K562 (cell line): ENCODE measurements around the gene PLCB3. TPM values are rescaled to one million over a fixed set of nuclear protein-coding genes. Genes with fewer than 3 reads are reported as not detected.

Source experiments
- BCLAF1 ChIP-seq, 2 experiments: fragments of 450-650 bp in 1 of 2; IDR thresholded peaks; 2 replicates each; pipeline ENCODE4 v1.6.1; 2011 to 2017; ENCODE audit warnings: low read depth in 2 of 2, antibody characterized with exemption in 1 of 2, borderline replicate concordance in 1 of 2, low read length in 1 of 2, mild to moderate bottlenecking in 1 of 2, mixed read lengths in 1 of 2; ENCODE audit not compliant: control insufficient read depth in 1 of 2
- BCOR ChIP-seq: fragments of 450-650 bp; IDR thresholded peaks from 2 replicates; pipeline ENCODE4 v1.6.1; 2016
- BHLHE40 ChIP-seq: IDR thresholded peaks from 2 replicates; pipeline ENCODE4 v1.6.1; 2011; ENCODE audit warnings: low read length, improper control_type of control experiment
- FOXA3 ChIP-seq, 2 experiments: fragments of 450-650 bp in 1 of 2; sonication (generic) in 1 of 2; formaldehyde crosslinking; IDR thresholded peaks in 1 of 2; conservative IDR thresholded peaks in 1 of 2; 2 replicates each; pipeline versions ENCODE4 v1.4.0 to v1.8.0; 2020 to 2022; ENCODE audit warnings: mild to moderate bottlenecking in 2 of 2, missing genetic modification reagents in 1 of 2
- FOXJ2 ChIP-seq: fragments of 200-800 bp; sonication (Bioruptor generic); IDR thresholded peaks from 2 replicates; pipeline ENCODE4 v1.6.1; 2016; ENCODE audit warnings: missing genetic modification characterization, missing compliant biosample characterization
- HEY1 ChIP-seq: fragments of 250-450 bp; sonication (Bioruptor Pico); IDR thresholded peaks from 2 replicates; pipeline ENCODE4 v1.5.0; 2020; ENCODE audit warnings: mild to moderate bottlenecking, moderate library complexity, borderline replicate concordance
- IRF9 ChIP-seq: fragments of 450-650 bp; IDR thresholded peaks from 2 replicates; pipeline ENCODE4 v1.6.1; 2016; ENCODE audit warnings: missing biosample characterization, missing genetic modification characterization
- KAT7 ChIP-seq: sonication (generic); formaldehyde crosslinking; IDR thresholded peaks from 2 replicates; pipeline ENCODE4 v1.8.0; 2022; ENCODE audit warnings: missing genetic modification reagents, mild to moderate bottlenecking, borderline replicate concordance
- L3MBTL2 ChIP-seq: fragments of 450-650 bp; IDR thresholded peaks from 2 replicates; pipeline ENCODE4 v1.6.1; 2016; ENCODE audit warnings: mild to moderate bottlenecking, moderate library complexity
- WHSC1 ChIP-seq: IDR thresholded peaks from one replicate; pipeline ENCODE4 v1.6.1; 2012; ENCODE audit warnings: low read length, control low read depth, inconsistent platforms
- polyA plus RNA-seq, 8 experiments: library from polyadenylated mRNA; depleted of rRNA in 4 of 8; stranded (reverse) in 5 of 8; unstranded in 3 of 8; fragments of >200 nt; fragmentation: Nextera tagmentation in 2 of 8; fragmentation: Illumina TruSeq in 1 of 8; extraction: Ambion mirVana in 2 of 8; extraction: Trizol in 1 of 8; gene quantifications; 2 replicates each; pipeline versions ENCODE4 v1.2.1 to v1.2.3, GENCODE V29; 2011 to 2014; ENCODE audit warnings: inconsistent platforms in 1 of 8, missing spikeins in 1 of 8
- total RNA-seq, 7 experiments: library from RNA; depleted of rRNA in 6 of 7; stranded (reverse); fragments of >200 nt in 6 of 7; fragmentation: Illumina TruSeq in 2 of 7; extraction: Trizol in 2 of 7; gene quantifications; 2 replicates each; pipeline versions ENCODE4 v1.2.1 to v1.2.3, GENCODE V29; 2011 to 2021; ENCODE audit warnings: low replicate concordance in 1 of 7
- TF ChIP-seq, protein P1 (sequence below): sonication (generic); formaldehyde crosslinking; IDR thresholded peaks from 2 replicates; pipeline ENCODE4 v1.8.0; 2022; ENCODE audit warnings: missing genetic modification reagents, mild to moderate bottlenecking, borderline replicate concordance
- TF ChIP-seq, protein P2 (sequence below): fragments of 250-450 bp; sonication (Bioruptor Pico); IDR thresholded peaks from 2 replicates; pipeline ENCODE4 v1.5.0; 2021; ENCODE audit warnings: mild to moderate bottlenecking, borderline replicate concordance
- TF ChIP-seq, protein P3 (sequence below): sonication (generic); formaldehyde crosslinking; IDR thresholded peaks from 2 replicates; pipeline ENCODE4 v1.8.0; 2022; ENCODE audit warnings: mild to moderate bottlenecking, missing genetic modification reagents, borderline replicate concordance

PLCB3 gene
- total and polyA plus RNA-seq, 9 of the 15 experiments (the other 6 are each of a cell fraction or from before 2014, with no cell fraction given) = 0.31 to 44.8 (median 14.6) TPM

- TF ChIP-seq, protein P1, sequence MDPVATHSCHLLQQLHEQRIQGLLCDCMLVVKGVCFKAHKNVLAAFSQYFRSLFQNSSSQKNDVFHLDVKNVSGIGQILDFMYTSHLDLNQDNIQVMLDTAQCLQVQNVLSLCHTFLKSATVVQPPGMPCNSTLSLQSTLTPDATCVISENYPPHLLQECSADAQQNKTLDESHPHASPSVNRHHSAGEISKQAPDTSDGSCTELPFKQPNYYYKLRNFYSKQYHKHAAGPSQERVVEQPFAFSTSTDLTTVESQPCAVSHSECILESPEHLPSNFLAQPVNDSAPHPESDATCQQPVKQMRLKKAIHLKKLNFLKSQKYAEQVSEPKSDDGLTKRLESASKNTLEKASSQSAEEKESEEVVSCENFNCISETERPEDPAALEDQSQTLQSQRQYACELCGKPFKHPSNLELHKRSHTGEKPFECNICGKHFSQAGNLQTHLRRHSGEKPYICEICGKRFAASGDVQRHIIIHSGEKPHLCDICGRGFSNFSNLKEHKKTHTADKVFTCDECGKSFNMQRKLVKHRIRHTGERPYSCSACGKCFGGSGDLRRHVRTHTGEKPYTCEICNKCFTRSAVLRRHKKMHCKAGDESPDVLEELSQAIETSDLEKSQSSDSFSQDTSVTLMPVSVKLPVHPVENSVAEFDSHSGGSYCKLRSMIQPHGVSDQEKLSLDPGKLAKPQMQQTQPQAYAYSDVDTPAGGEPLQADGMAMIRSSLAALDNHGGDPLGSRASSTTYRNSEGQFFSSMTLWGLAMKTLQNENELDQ = no peak
- no peak for TF ChIP-seq WHSC1
- no peak for TF ChIP-seq IRF9 (tag)
- 0 out of 4 replicates have a peak, but pooled peaks of 1 of the 2 experiments have one; percentile 3 for TF ChIP-seq BCLAF1 (IDR thresholded peaks at IDR 0.05; ENCODE audit: borderline replicate concordance in 1 of 2, control insufficient read depth in 1 of 2, low read depth in 2 of 2, low read length in 1 of 2)
- TF ChIP-seq BCOR = peak; percentile 3; the same call in 1 of the 2 replicates
- TF ChIP-seq KAT7 = no peak; the same call in 1 of the 2 replicates
- TF ChIP-seq HEY1 (CRISPR knock-in tag) = no peak
- TF ChIP-seq L3MBTL2 = peak; percentile 75
- TF ChIP-seq BHLHE40 = peak; percentile 90
- TF ChIP-seq, protein P2, sequence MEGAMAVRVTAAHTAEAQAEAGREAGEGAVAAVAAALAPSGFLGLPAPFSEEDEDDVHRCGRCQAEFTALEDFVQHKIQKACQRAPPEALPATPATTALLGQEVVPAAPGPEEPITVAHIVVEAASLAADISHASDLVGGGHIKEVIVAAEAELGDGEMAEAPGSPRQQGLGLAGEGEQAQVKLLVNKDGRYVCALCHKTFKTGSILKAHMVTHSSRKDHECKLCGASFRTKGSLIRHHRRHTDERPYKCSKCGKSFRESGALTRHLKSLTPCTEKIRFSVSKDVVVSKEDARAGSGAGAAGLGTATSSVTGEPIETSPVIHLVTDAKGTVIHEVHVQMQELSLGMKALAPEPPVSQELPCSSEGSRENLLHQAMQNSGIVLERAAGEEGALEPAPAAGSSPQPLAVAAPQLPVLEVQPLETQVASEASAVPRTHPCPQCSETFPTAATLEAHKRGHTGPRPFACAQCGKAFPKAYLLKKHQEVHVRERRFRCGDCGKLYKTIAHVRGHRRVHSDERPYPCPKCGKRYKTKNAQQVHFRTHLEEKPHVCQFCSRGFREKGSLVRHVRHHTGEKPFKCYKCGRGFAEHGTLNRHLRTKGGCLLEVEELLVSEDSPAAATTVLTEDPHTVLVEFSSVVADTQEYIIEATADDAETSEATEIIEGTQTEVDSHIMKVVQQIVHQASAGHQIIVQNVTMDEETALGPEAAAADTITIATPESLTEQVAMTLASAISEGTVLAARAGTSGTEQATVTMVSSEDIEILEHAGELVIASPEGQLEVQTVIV (CRISPR knock-in tag) = no peak
- TF ChIP-seq FOXJ2 (tag) = no peak
- TF ChIP-seq FOXA3 (CRISPR knock-in tag; conservative IDR thresholded peaks at IDR 0.05 in 1 of 2, IDR thresholded peaks at IDR 0.05 in 1 of 2) = no peak
- TF ChIP-seq, protein P3, sequence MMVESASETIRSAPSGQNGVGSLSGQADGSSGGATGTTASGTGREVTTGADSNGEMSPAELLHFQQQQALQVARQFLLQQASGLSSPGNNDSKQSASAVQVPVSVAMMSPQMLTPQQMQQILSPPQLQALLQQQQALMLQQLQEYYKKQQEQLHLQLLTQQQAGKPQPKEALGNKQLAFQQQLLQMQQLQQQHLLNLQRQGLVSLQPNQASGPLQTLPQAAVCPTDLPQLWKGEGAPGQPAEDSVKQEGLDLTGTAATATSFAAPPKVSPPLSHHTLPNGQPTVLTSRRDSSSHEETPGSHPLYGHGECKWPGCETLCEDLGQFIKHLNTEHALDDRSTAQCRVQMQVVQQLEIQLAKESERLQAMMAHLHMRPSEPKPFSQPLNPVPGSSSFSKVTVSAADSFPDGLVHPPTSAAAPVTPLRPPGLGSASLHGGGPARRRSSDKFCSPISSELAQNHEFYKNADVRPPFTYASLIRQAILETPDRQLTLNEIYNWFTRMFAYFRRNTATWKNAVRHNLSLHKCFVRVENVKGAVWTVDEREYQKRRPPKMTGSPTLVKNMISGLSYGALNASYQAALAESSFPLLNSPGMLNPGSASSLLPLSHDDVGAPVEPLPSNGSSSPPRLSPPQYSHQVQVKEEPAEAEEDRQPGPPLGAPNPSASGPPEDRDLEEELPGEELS (CRISPR knock-in tag) = no peak
Observed at GRCh38 chr11:64317325-64317960, 66.1 kb downstream of the PLCB3 start, which contains the start of gene TRMT112 (continued).
